Umbilical cord (tissue), 2 donors: ENCODE results near the gene XG. TPM values are rescaled to one million over a fixed set of nuclear protein-coding genes. Genes with fewer than 3 reads are reported as not detected.
A peak's percentile ranks its signal among the peaks of the same experiment; 100 is the strongest.

Experiments
- DNase-seq: peaks from one replicate; pipeline ENCODE4 v3.0.0-alpha.2; 2015; ENCODE audit warnings: low spot score
- total RNA-seq: library from RNA; depleted of rRNA; stranded (reverse); fragments of >200 nt; gene quantifications from one replicate; pipeline ENCODE4 v1.2.3, GENCODE V29; 2014; ENCODE audit warnings: low replicate concordance; ENCODE audit not compliant: insufficient read depth

The XG gene
- total RNA-seq, 1 donor from 2014 or later = 4.8 TPM

GRCh38 chrX:2819345-2820135, 67.7 kb downstream of the XG start:
- no peak for DNase-seq

DNA sequence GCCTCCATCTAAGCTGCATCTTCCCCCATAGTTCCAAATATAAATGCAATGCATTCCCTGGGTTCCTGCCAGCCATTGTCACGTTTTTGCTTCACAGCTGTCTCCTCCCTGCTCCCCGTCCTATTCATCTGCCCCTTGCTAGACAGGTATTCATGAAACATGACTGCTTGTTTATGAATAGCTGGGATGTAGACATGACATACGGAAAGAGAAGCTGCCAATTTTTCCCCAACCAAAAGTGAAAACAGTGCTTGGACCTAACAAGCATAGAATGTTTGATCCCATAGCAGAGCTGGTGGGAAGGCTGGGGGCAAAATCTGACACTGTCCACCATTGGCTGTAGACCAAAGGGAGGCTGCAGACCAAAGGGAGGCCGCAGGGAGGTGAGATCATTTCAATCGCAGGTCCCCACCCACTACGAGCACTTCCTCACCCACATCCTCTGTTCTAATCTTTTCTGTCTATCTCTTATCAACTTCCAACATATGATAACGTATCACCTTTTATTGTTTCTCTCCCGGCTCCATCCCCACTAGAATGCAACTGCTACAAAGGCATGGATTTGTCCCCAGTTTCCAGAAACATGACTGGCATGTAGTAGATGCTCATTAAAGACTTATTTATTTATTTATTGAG, 68.4 kb downstream of the XG start:
- DNase-seq = no peak

DNA sequence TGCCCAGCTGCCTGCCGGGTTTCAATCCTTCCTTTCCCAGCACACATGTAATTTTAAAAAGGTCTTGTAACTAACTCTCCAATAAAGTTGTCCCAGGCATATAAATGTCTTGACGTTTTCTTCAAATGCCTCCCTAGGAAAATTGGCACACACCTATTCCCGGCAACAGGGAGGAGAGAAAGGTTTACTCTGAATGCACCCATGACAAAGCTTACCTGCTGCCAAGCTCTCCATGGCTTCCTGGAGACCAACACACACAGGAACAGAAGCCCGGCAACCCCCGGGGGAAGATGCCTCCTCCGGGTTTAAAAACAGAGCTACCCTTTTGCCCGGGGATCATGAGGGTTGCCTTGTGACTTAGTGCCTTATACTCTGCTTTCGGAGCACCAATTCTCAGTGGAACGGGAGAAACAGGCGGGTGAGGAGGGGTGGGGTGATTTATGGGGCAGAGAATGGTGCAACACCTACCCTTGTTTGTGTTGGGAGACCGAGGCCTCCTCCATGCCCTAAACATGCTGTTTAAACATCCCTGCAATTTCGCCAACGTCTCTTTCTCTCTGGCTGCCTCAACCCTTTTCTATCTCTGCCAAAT, 72.1 kb downstream of the XG start:
- DNase-seq = no peak

DNA sequence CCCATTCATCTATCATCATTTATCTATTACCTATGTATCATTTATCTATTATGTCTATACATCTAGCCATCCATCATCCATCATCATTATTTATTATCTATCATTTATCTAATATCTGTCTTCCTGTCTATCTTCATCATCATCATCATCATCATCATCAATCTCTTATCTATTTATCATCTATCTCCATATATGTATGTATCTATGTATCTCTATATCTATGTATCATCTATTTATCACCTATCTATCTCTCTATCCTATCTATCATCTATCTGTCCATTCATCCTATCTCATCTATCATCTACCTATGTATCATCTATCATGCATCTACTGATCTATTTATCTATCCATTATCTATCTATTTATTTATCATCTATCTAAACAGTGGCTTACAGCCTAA, 73.0 kb downstream of the XG start:
- no peak for DNase-seq

GRCh38 chrX:2828344-2828958, 76.6 kb downstream of the XG start, which contains the start of gene GYG2:
Gene GYG2 (plus strand): TSS chrX:2828930. CDS start chrX:2830189, 1,259 bp downstream.
- DNase-seq = peak; percentile 48

GRCh38 chrX:2828959-2829411, 77.1 kb downstream of the XG start:
- no peak for DNase-seq

DNA sequence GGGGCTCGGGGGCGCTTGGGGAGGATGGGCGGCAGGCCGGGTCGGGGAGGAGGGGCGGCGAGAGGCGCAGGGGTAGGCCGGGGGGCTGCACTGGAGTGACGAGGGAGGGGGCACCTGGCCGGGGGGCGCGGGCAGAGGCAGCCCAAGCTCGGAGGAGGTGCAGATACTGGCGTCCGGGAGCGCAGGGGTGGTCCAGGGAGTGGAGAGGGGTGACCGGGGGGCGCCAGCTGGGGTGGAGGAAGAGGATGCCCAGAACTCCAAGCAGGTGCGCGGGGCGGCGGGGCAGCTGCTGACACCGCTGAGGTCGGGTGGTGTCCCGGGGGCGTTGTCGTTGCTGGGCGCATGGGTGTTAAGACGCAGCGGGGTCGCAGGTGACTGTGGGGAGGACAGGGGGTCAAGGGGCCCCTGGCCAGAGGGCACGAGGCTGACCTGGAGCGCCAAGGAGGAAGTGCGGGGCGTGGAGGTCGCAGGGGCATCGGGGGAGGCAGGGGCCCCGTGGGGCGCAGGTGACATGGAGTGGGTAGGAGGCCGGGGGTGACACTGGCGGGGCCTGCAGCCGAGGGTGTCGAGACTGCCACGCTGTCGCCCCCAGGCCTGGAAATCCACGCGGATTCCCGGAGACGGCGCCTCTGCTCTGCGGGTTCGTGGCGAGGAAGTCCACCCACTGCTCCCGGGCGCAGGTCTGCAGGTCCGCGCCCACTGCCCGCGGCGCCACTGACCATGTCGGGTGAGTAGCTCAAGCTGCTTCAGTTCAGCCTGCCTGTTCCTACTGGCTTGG, 77.8 kb downstream of the XG start:
- DNase-seq = no peak

DNA sequence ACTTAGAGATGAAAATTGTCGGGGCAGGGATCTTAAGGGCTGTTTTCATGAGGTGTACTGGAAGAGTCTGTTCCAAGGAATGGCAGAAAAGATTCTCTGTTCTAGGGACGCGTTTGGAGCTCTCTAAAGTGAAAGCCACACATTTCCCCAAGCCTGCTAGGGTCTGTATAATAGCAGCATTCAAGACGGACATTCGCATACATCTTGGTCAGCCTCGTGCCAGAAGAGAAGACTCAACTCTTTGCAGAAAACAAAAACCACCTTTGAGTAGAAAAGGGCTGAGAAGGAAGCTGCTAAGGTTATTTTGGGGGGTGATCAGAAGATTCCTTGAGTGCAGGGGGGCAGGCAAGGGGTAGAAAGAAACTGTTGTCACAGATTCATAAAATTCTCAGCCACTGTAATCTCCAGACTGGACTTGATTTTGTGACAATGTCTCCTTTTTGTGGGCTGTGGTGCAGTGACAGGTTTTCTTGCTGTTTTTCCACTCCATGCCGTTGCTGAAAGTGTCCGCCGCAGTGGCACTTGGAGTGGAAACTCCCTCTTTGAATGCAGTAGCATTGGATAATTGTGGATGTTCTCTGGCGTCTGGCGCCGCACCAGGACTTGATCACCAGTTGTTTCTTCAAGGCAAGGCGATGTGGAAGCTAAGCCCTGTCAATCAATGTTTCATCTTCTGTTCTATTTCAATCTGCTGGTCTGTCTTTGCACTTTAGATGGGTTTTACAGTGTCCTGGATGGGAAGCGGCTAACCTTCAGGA, 79.8 kb downstream of the XG start:
- no peak for DNase-seq

GRCh38 chrX:2837961-2838360, 86.1 kb downstream of the XG start:
- DNase-seq = no peak

- no peak for DNase-seq
Observed at GRCh38 chrX:2840961-2841360, 89.1 kb downstream of the XG start.

GRCh38 chrX:2841537-2841936, 89.7 kb downstream of the XG start:
- no peak for DNase-seq

- DNase-seq = no peak
Observed at GRCh38 chrX:2846992-2847391, 95.2 kb downstream of the XG start.

DNA sequence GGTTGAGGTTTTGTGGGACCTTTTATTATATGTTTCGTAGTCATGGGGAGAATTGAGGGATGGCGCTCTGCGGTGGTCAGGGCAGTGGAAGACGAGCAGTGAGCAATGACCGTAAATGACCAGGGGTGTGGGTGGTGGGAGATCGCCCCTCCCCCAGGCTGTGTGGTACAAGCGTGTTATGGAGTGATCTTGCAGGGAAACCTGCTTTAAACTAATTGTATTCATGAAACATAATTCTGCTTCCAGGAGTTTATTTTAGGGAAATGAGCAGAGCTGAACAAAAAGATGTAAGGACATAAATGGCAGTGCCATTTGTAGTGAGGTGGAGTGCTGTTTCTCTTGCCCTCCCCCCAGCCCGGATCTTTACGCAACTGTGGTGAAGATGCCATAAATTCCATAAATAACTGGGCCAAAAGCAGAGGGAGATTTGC, 97.0 kb downstream of the XG start:
- DNase-seq = peak; percentile 54

- no peak for DNase-seq
Observed at GRCh38 chrX:2854918-2855317, 103.1 kb downstream of the XG start.

DNA sequence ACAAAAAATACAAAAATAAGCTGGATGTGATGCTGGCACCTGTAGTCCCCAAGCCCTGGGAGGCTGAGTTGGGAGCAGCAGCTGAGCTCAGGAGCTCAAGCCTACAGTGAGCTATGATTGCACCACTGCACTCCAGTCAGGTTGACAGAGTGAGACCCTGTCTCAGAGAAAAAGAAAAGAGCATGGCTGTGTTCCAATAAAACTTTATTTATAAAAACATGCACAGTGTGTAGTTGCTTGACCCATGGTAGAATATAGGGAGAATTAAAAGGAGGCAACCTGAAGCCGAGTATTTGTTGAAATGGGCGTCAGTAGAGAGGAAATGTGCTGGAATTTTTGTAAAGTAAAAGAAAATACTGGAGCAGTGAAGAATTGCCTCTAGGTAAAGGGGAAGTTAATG, 103.9 kb downstream of the XG start:
- no peak for DNase-seq

GRCh38 chrX:2857566-2857965, 105.7 kb downstream of the XG start:
- no peak for DNase-seq

- DNase-seq = no peak
Observed at GRCh38 chrX:2859197-2859797, 107.5 kb downstream of the XG start.

DNA sequence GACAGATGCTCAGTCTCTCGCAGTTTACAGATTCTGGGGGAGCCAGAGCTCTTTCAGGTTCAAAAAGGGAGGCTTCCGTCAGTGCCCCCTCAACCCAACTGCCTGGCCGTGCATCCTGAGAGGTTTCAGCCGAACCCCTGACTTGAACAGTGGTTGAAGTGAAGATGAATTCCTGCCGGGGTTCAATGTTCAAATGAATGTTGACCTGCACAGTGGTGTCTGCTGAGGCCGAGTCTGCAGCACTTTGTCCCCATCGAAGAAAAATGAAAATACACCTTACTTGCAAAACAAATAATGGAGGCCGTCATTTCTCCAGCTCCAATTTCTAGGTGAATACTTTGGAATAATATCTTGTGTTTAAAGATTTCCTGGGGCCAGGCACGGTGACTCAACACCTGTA, 110.6 kb downstream of the XG start:
- DNase-seq = no peak

DNA sequence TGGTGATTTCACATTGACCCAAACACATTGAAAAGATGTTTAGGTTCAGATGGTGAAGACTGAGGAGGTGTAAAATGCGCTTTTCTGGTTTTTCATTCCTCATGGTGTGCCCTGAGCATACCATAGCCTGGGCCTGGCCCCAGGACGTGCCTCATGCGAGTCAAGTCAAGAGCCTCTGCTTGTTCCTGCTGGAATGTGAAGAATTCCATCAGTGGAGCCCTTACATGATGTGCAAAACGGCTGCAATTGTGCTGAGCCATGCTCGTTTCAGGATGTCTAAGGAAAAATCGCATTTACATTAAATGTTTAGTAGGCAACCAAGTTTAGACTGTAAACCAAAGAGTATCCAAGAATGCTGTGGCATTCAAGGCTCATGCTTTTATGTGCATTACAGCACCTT, 111.8 kb downstream of the XG start:
- DNase-seq = peak; percentile 50
